Omental fat pad (tissue), 4 donors: ENCODE measurements around the gene PGA4. TPM values are rescaled to one million over a fixed set of nuclear protein-coding genes. Genes with fewer than 3 reads are reported as not detected.
"Not testable (repeated sequence)": the region's sequence is repeated elsewhere in the genome, so short reads cannot be mapped to it uniquely, and the experiment has no call there.

ENCODE experiments used
- ATAC-seq: fragments of 150-250 bp; one replicate; pipeline ENCODE4 v1.9.1; 2016; ENCODE audit warnings: mild to moderate bottlenecking, moderate library complexity; ENCODE audit not compliant: low FRiP score
- DNase-seq: peaks from one replicate; pipeline ENCODE4 v3.0.0-alpha.2; 2019; ENCODE audit warnings: low spot score
- CTCF ChIP-seq, 3 donors: fragments of 450-650 bp; IDR thresholded peaks; one replicate each; pipeline ENCODE4 v1.5.1; 2016 to 2017; ENCODE audit warnings: antibody characterized with exemption in 3 of 3, mild to moderate bottlenecking in 3 of 3, moderate library complexity in 2 of 3
- total RNA-seq, 4 donors: library from RNA; depleted of rRNA; stranded (reverse); fragments of >200 nt; gene quantifications; one replicate each; pipeline ENCODE4 v1.1.0, GENCODE V29; 2016

PGA4 gene
- total RNA-seq, 4 donors from 2014 or later, result 2.9 to 94.5 (median 13.5) TPM

DNA sequence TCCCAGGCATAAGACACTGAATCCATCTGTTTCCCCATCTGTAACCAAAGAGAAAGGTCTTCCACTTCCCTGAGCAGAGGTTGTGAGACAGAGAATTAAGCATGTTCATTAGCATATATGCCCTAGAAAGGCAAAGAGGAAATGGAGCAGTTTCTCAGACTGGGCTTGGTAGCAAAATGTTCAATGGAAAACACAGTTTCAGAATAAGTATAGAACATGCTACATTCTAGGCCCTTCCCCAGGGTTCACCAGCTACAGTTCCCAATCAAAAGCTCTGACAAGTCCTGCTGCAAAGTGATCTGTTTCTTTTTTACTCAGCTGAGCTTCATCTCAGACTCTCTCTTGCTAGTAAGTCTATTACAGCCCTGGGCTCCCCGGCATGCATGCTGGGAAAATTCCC lies 30.2 kb downstream of the PGA4 start:
- not testable (repeated sequence) for ATAC-seq

GRCh38 chr11:61254403-61255025 lies 32.4 kb downstream of the PGA4 start:
- DNase-seq (no peak), ATAC-seq (peak; percentile 61)
- TF ChIP-seq CTCF (IDR thresholded peaks at IDR 0.05), result peak in 1 of 3 donors; percentile 29

More for the DNA sequence above, 30.2 kb downstream of the PGA4 start:
- not testable (repeated sequence) for DNase-seq

- no peak for TF ChIP-seq CTCF (IDR thresholded peaks at IDR 0.05)
- DNase-seq (no peak), ATAC-seq (no peak)
Measured at GRCh38 chr11:61256710-61257482, 34.7 kb downstream of the PGA4 start.

GRCh38 chr11:61258546-61258945 lies 36.4 kb downstream of the PGA4 start:
- ATAC-seq (no peak), DNase-seq (no peak)
- TF ChIP-seq CTCF (IDR thresholded peaks at IDR 0.05), result no peak

- ATAC-seq, result no peak
- no peak for TF ChIP-seq CTCF (IDR thresholded peaks at IDR 0.05)
- DNase-seq, result no peak
Measured at GRCh38 chr11:61259363-61259762, 37.2 kb downstream of the PGA4 start.

GRCh38 chr11:61264371-61264770 lies 42.2 kb downstream of the PGA4 start:
- DNase-seq (no peak), ATAC-seq (no peak)
- TF ChIP-seq CTCF (IDR thresholded peaks at IDR 0.05), result no peak

GRCh38 chr11:61264795-61265194 lies 42.6 kb downstream of the PGA4 start:
- TF ChIP-seq CTCF (IDR thresholded peaks at IDR 0.05), result no peak
- no peak for ATAC-seq

More at GRCh38 chr11:61264795-61265194, 42.6 kb downstream of the PGA4 start:
- no peak for DNase-seq
